Measurements from ENCODE around the gene S1PR2. TPM values are rescaled to one million over a fixed set of nuclear protein-coding genes. Genes with fewer than 3 reads are reported as not detected.

The S1PR2 gene
- total and polyA plus RNA-seq, 2 donors from 2014 or later, result 1.5 to 6.3 TPM

GRCh38 chr19:10235003-10235402 is 3.9 kb upstream of the S1PR2 start:
- Histone ChIP-seq H3K9me3 (ENCODE audit: control insufficient read depth in 2 of 3, insufficient read depth in 1 of 3, low read length in 3 of 3) (no peaks in the 10 kb centered on the region), H3K27me3 (ENCODE audit: control insufficient read depth, insufficient read depth, low read length) (no peaks in the 10 kb centered on the region), H3K9ac (ENCODE audit: low read length in 3 of 3) (no peak overlapping the region), H3K27ac (ENCODE audit: low read depth in 2 of 2, low read length in 2 of 2) (no peak overlapping the region), H3K4me1 (ENCODE audit: control insufficient read depth in 2 of 3, insufficient read depth in 2 of 3, low read depth in 1 of 3, low read length in 3 of 3) (no peaks in the 10 kb centered on the region), H3K36me3 (ENCODE audit: control insufficient read depth in 2 of 3, insufficient read depth in 3 of 3, low read length in 3 of 3) (no peaks in the 10 kb centered on the region), H3K4me3 (ENCODE audit: low read length in 3 of 3) (no peak overlapping the region)
- no peak for TF ChIP-seq CTCF (IDR thresholded peaks at IDR 0.05; ENCODE audit: borderline replicate concordance, extremely low read depth, insufficient read depth)
- DNase-seq, result no peak
- intact Hi-C loops (cut with DNase I), result no loop called here
- FAIRE-seq, result no peak

- Histone ChIP-seq H3K9me3 (ENCODE audit: control insufficient read depth in 2 of 3, insufficient read depth in 1 of 3, low read length in 3 of 3) (no peaks in the 10 kb centered on the region), H3K36me3 (ENCODE audit: control insufficient read depth in 2 of 3, insufficient read depth in 3 of 3, low read length in 3 of 3) (no peaks in the 10 kb centered on the region), H3K27me3 (ENCODE audit: control insufficient read depth, insufficient read depth, low read length) (no peaks in the 10 kb centered on the region), H3K27ac (ENCODE audit: low read depth in 2 of 2, low read length in 2 of 2) (no peak overlapping the region), H3K4me3 (ENCODE audit: low read length in 3 of 3) (no peak overlapping the region), H3K9ac (ENCODE audit: low read length in 3 of 3) (no peak overlapping the region), H3K4me1 (ENCODE audit: control insufficient read depth in 2 of 3, insufficient read depth in 2 of 3, low read depth in 1 of 3, low read length in 3 of 3) (no peaks in the 10 kb centered on the region)
- FAIRE-seq (no peak), DNase-seq (no peak)
- intact Hi-C loops (cut with DNase I), result no loop called here
- TF ChIP-seq CTCF (IDR thresholded peaks at IDR 0.05; ENCODE audit: borderline replicate concordance, extremely low read depth, insufficient read depth), result no peak
Measured at GRCh38 chr19:10233946-10234345, 2.8 kb upstream of the S1PR2 start.

DNA sequence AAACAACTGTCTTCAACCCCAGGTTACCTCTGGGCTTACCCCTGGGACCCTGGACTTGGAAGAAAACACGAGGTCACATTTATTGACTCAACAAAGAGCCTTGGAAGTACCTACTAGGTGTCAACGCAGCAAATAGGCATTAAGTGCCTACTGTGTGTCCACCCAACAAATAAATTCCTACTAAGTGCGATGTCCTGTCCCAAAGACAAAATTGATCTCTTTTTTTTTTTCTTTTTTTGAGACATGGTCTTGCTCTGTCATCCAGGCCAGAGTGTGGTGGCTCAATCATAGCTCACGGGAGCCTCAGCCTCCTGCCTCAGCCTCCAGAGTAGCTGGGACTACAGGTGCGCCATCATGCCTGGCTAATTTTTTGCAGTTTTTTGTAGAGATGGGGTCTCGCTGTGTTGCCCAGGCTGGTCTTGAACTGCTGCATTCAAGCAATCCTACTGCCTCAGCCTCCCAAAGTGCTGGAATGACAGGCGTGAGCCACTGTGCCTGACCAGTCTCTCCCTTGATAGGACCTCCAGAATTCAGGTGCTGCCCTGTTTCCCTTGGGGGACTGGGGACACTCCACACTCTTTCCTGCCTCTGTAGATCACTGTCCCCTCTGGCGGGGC is 589 bp upstream of the S1PR2 start:
- no peak for FAIRE-seq
- peak overlapping the region in 1 of 3 donors; percentile 15 for H3K9ac ChIP-seq (ENCODE audit: low read length in 3 of 3)
- TF ChIP-seq CTCF (IDR thresholded peaks at IDR 0.05; ENCODE audit: borderline replicate concordance, extremely low read depth, insufficient read depth), result no peak
- peaks cover 0 to 3% (median 0%) of the 10 kb centered on the region in 3 donors for H3K4me1 ChIP-seq (ENCODE audit: control insufficient read depth in 2 of 3, insufficient read depth in 2 of 3, low read depth in 1 of 3, low read length in 3 of 3)
- intact Hi-C loops (cut with DNase I), result no loop called here
- no peak for DNase-seq
- no peaks in the 10 kb centered on the region for H3K9me3 ChIP-seq (ENCODE audit: control insufficient read depth in 2 of 3, insufficient read depth in 1 of 3, low read length in 3 of 3)
- peak overlapping the region; percentile 9 to 69 (median 28) for H3K4me3 ChIP-seq (ENCODE audit: low read length in 3 of 3)
- no peaks in the 10 kb centered on the region for H3K36me3 ChIP-seq (ENCODE audit: control insufficient read depth in 2 of 3, insufficient read depth in 3 of 3, low read length in 3 of 3)
- peak overlapping the region; percentile 66 to 71 for H3K27ac ChIP-seq (ENCODE audit: low read depth in 2 of 2, low read length in 2 of 2)
- H3K27me3 ChIP-seq (ENCODE audit: control insufficient read depth, insufficient read depth, low read length), result no peaks in the 10 kb centered on the region

Measured in kidney (tissue), 14 donors.